Upper lobe of left lung (tissue), 4 donors: ENCODE measurements around the gene SLC25A15.

ENCODE experiments used
- CTCF ChIP-seq, 6 experiments: fragments of 450-650 bp in 4 of 6; fragments of 200-600 bp in 2 of 6; sonication (generic) in 2 of 6; IDR thresholded peaks; one replicate each; pipeline ENCODE4 v1.5.1; 2016 to 2019; ENCODE audit warnings: antibody characterized with exemption in 6 of 6
- EP300 ChIP-seq, 4 donors: sonication (generic); formaldehyde crosslinking; IDR thresholded peaks; one replicate each; pipeline ENCODE4 v1.5.1; 2017; ENCODE audit warnings: antibody characterized with exemption in 4 of 4, control low read depth in 2 of 4
- POLR2A ChIP-seq, 4 donors: fragments of 450-650 bp; IDR thresholded peaks; one replicate each; pipeline ENCODE4 v1.5.1; 2016 to 2017; ENCODE audit warnings: antibody characterized with exemption in 4 of 4, mild to moderate bottlenecking in 2 of 4
- POLR2AphosphoS5 ChIP-seq, 2 donors: sonication (generic); formaldehyde crosslinking; IDR thresholded peaks; one replicate each; pipeline ENCODE4 v1.5.1; 2017; ENCODE audit warnings: antibody characterized with exemption in 2 of 2

- TF ChIP-seq POLR2A (IDR thresholded peaks at IDR 0.05): no peak
- no peak for TF ChIP-seq CTCF (IDR thresholded peaks at IDR 0.05)
- TF ChIP-seq EP300 (IDR thresholded peaks at IDR 0.05): no peak
- no peak for TF ChIP-seq POLR2AphosphoS5 (IDR thresholded peaks at IDR 0.05)
Measured at GRCh38 chr13:40799508-40799907, 10.1 kb downstream of the SLC25A15 start.
